K562 (cell line): ENCODE measurements around the gene MAPKAPK2. TPM values are rescaled to one million over a fixed set of nuclear protein-coding genes. Genes with fewer than 3 reads are reported as not detected.
A peak's percentile ranks its signal among the peaks of the same experiment; 100 is the strongest.

ENCODE experiments used
- ATAC-seq: fragments of 200-7000 bp; cut with Tn5 transposase; 3 replicates; pipeline ENCODE4 v1.9.1; 2020; ENCODE audit warnings: moderate library complexity
- BruUV-seq: library from RNA; stranded (reverse); fragments of 400-500 nt; replicated peaks from 2 replicates; lab custom pipeline; 2021; lab: Mats Ljungman, UMichigan
- CTCF ChIA-PET: fragments of 300-600 bp; formaldehyde crosslinking; extraction: SDS; loops from one replicate; lab custom pipeline; 2021; ENCODE audit warnings: low intra/inter-chr PET ratio; lab: Yijun Ruan, JAX
- POLR2A ChIA-PET: fragments of 300-600, 350-650 bp; sonication (Branson Sonifier 250); formaldehyde crosslinking; extraction: SDS; loops from one replicate; lab custom pipeline; 2021; ENCODE audit warnings: antibody characterized with exemption, inconsistent platforms; lab: Yijun Ruan, JAX
- DNase-seq, 4 experiments: peaks; one replicate each; pipeline versions ENCODE4 v3.0.0 to v3.0.0-alpha.2; 2011 to 2018; ENCODE audit warnings: low spot score in 3 of 4, mixed read lengths in 3 of 4; ENCODE audit errors: extremely low read depth in 1 of 4
- FAIRE-seq: peaks from 2 replicates; lab custom pipeline; 2011; peaks lifted over from hg19 to GRCh38; lab: Jason Lieb, UNC
- H2AFZ ChIP-seq: 2 replicates; pipeline ENCODE4 v1.6.0; 2011; ENCODE audit warnings: low read depth, low read length, control low read depth, inconsistent platforms
- H3K27ac ChIP-seq: fragments of 200-600 bp; 3 replicates; pipeline ENCODE4 v1.8.0; 2011; ENCODE audit warnings: low read depth, mild to moderate bottlenecking, control low read depth, inconsistent platforms, low read length, moderate library complexity, mixed read lengths; ENCODE audit errors: extremely low read depth
- H3K27me3 ChIP-seq, 2 experiments: fragments of 300-600 bp in 1 of 2; 2 replicates in 1 of 2; 3 replicates in 1 of 2; pipeline versions ENCODE4 v1.6.0 to v1.8.0; 2011; ENCODE audit warnings: inconsistent platforms in 2 of 2, low read length in 2 of 2, mild to moderate bottlenecking in 1 of 2, mixed read lengths in 1 of 2, moderate library complexity in 1 of 2; ENCODE audit not compliant: control insufficient read depth in 2 of 2, insufficient read depth in 2 of 2
- H3K36me3 ChIP-seq: fragments of 300-600 bp; 3 replicates; pipeline ENCODE4 v1.8.0; 2011; ENCODE audit warnings: mild to moderate bottlenecking, low read length, inconsistent platforms; ENCODE audit not compliant: control insufficient read depth, insufficient read depth
- H3K4me1 ChIP-seq, 2 experiments: fragments of 200-600 bp in 1 of 2; replicated peaks in 1 of 2; 2 replicates in 1 of 2; 3 replicates in 1 of 2; pipeline versions ENCODE4 v1.5.1 to v1.8.0; 2011; ENCODE audit warnings: inconsistent platforms in 2 of 2, low read length in 2 of 2, mild to moderate bottlenecking in 1 of 2, mixed read lengths in 1 of 2, moderate library complexity in 1 of 2; ENCODE audit not compliant: control insufficient read depth in 2 of 2, insufficient read depth in 2 of 2
- H3K4me2 ChIP-seq: 2 replicates; pipeline ENCODE4 v1.6.1; 2011; ENCODE audit warnings: low read length, control low read depth, inconsistent platforms, mixed read lengths; ENCODE audit not compliant: insufficient read depth
- H3K4me3 ChIP-seq: fragments of 200-600 bp; sonication (generic), shearing (Covaris generic); 2 replicates; pipeline ENCODE4 v1.5.1; 2016; ENCODE audit warnings: control low read depth, inconsistent platforms
- H3K79me2 ChIP-seq: fragments of 200-600 bp; 3 replicates; pipeline ENCODE4 v1.8.0; 2011; ENCODE audit warnings: low read length, inconsistent platforms; ENCODE audit not compliant: control insufficient read depth, insufficient read depth
- H3K9ac ChIP-seq, 2 experiments: 2 replicates each; pipeline versions ENCODE4 v1.6.0 to v1.6.1; 2011; ENCODE audit warnings: low read depth in 2 of 2, low read length in 2 of 2, control low read depth in 1 of 2, inconsistent platforms in 1 of 2, mild to moderate bottlenecking in 1 of 2, mixed read lengths in 1 of 2; ENCODE audit not compliant: insufficient read depth in 1 of 2
- H3K9me1 ChIP-seq: one replicate; pipeline ENCODE4 v1.6.0; 2011; ENCODE audit warnings: inconsistent platforms, mild to moderate bottlenecking, low read length, moderate library complexity; ENCODE audit not compliant: control insufficient read depth, insufficient read depth
- H3K9me3 ChIP-seq: replicated peaks from 2 replicates; pipeline ENCODE4 v1.5.1; 2011; ENCODE audit warnings: low read depth, low read length, inconsistent platforms; ENCODE audit not compliant: control insufficient read depth, insufficient read depth
- H4K20me1 ChIP-seq: replicated peaks from 2 replicates; pipeline ENCODE4 v1.6.1; 2011; ENCODE audit warnings: low read length, inconsistent platforms, mixed read lengths; ENCODE audit not compliant: control insufficient read depth, insufficient read depth
- CEBPG ChIP-seq, 3 experiments: fragments of 200-800 bp in 1 of 3; sonication (Bioruptor generic) in 1 of 3; sonication (generic) in 1 of 3; formaldehyde crosslinking in 1 of 3; IDR thresholded peaks in 2 of 3; conservative IDR thresholded peaks in 1 of 3; 2 replicates each; pipeline versions ENCODE4 v1.6.1 to v1.8.0; 2016 to 2022; ENCODE audit warnings: missing compliant biosample characterization in 2 of 3, missing genetic modification characterization in 2 of 3, mild to moderate bottlenecking in 1 of 3, missing genetic modification reagents in 1 of 3
- COPS2 ChIP-seq: fragments of 450-650 bp; conservative IDR thresholded peaks from 2 replicates; pipeline ENCODE4 v1.6.1; 2016; ENCODE audit warnings: mild to moderate bottlenecking, moderate library complexity
- GATAD2B ChIP-seq: fragments of 450-650 bp; IDR thresholded peaks from 2 replicates; pipeline ENCODE4 v1.6.1; 2017; ENCODE audit warnings: mild to moderate bottlenecking, borderline replicate concordance
- KLF16 ChIP-seq: IDR thresholded peaks from 2 replicates; pipeline ENCODE4 v1.6.1; 2016; ENCODE audit warnings: antibody characterized with exemption
- MTA3 ChIP-seq: fragments of 450-650 bp; formaldehyde crosslinking; IDR thresholded peaks from 2 replicates; pipeline ENCODE4 v1.6.1; 2017; ENCODE audit warnings: mild to moderate bottlenecking, borderline replicate concordance
- TRIM24 ChIP-seq, 2 experiments: fragments of 450-650 bp; IDR thresholded peaks; 2 replicates each; pipeline ENCODE4 v1.6.1; 2016
- ZEB2 ChIP-seq: fragments of 450-650 bp; IDR thresholded peaks from 2 replicates; pipeline ENCODE4 v1.6.1; 2016
- ZNF175 ChIP-seq: fragments of 200-800 bp; sonication (Bioruptor generic); IDR thresholded peaks from 2 replicates; pipeline ENCODE4 v1.6.1; 2016; ENCODE audit warnings: low read depth, mild to moderate bottlenecking, missing genetic modification characterization, missing compliant biosample characterization
- ZNF77 ChIP-seq: fragments of 250-450 bp; sonication (Bioruptor Pico); IDR thresholded peaks from 2 replicates; pipeline ENCODE4 v1.5.0; 2020
- WGBS: fragments of 100-300 bp; shearing (Covaris generic); methylation state at CpG from one replicate; pipeline ENCODE4 v1.1.6; 2016; ENCODE audit warnings: low coverage, mixed read lengths; ENCODE audit not compliant: insufficient coverage; ENCODE audit errors: missing lambda C conversion rate; 5-methylcytosine and 5-hydroxymethylcytosine counted together
- in situ Hi-C: fragments of 300-500 bp; cut with MboI; formaldehyde crosslinking; loops from 4 replicates; pipeline ENCODE4 v1.15.0; 2018; ENCODE audit warnings: inconsistent platforms, mixed read lengths
- intact Hi-C: fragments of 100-400 bp; cut with micrococcal nuclease; formaldehyde crosslinking; loops from 2 replicates; pipeline ENCODE4 v1.14.2; 2022
- polyA plus RNA-seq, 8 experiments: library from polyadenylated mRNA; depleted of rRNA in 4 of 8; stranded (reverse) in 5 of 8; unstranded in 3 of 8; fragments of >200 nt; fragmentation: Nextera tagmentation in 2 of 8; fragmentation: Illumina TruSeq in 1 of 8; extraction: Ambion mirVana in 2 of 8; extraction: Trizol in 1 of 8; gene quantifications; 2 replicates each; pipeline versions ENCODE4 v1.2.1 to v1.2.3, GENCODE V29; 2011 to 2014; ENCODE audit warnings: inconsistent platforms in 1 of 8, missing spikeins in 1 of 8
- total RNA-seq, 7 experiments: library from RNA; depleted of rRNA in 6 of 7; stranded (reverse); fragments of >200 nt in 6 of 7; fragmentation: Illumina TruSeq in 2 of 7; extraction: Trizol in 2 of 7; gene quantifications; 2 replicates each; pipeline versions ENCODE4 v1.2.1 to v1.2.3, GENCODE V29; 2011 to 2021; ENCODE audit warnings: low replicate concordance in 1 of 7
- TF ChIP-seq, protein P1 (sequence below): fragments of 450-650 bp; IDR thresholded peaks from 2 replicates; pipeline ENCODE4 v1.7.1; 2018; ENCODE audit warnings: mild to moderate bottlenecking, low read depth; ENCODE audit not compliant: partially characterized antibody
- TF ChIP-seq, protein P2 (sequence below): sonication (generic); formaldehyde crosslinking; IDR thresholded peaks from 2 replicates; pipeline ENCODE4 v1.8.1; 2023; ENCODE audit warnings: mild to moderate bottlenecking, missing genetic modification reagents
- TF ChIP-seq, protein P3 (sequence below): fragments of 200-800 bp; sonication (Bioruptor generic); IDR thresholded peaks from 2 replicates; pipeline ENCODE4 v1.6.1; 2017; ENCODE audit warnings: missing genetic modification characterization, missing compliant biosample characterization

MAPKAPK2 gene
- total and polyA plus RNA-seq, 9 of the 15 experiments (the other 6 are each of a cell fraction or from before 2014, with no cell fraction given): 0.63 to 94.2 (median 52.1) TPM

DNA sequence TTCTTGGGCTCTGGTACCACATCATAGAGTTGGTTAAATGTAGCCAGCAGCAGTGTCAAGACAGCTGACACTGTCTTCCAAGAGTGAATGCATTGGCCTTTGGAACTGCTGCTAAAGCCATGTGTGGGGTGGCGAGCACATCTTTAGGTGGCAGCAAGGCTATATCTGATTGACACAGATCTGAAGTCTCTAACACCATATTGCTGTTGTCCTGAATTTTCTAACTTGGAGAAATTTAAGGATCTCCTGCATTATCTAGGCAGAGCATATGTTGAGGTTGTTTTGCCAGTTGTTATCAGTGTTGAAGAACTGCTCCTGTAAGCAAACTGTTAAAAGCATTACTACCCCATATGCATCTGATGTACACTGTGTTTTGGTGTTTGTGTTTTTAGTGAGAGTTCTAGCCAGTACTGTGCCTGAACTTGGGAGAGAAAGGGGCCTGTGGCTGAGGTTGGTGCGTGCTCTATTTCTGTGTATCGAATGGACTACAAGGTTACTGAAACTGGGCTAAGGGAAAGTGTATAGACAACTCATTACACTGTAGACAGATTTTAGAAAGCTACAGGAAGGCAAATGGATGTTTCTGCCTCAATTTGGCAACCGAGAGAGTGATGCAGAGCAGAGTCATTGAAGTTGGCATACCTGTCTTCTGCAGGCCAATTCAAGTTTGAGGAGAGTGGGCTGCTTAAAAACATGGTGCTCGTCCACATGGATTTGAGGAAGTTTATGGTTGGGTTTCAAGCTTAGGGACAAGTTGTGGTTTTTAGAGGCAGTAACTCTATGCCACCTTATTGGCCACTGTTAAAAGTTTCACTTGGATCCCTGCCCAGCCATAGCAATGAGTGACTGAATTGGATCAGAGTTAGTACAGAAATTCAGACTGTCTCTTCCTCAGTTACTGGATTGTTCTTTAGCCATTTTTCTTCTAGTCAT lies 32.5 kb upstream of the MAPKAPK2 start:
- H2AFZ ChIP-seq: peak overlapping the region; percentile 40
- ATAC-seq (peak; percentile 85), DNase-seq (peak; percentile 28 to 83 (median 56)), FAIRE-seq (peak; percentile 91)
- in situ Hi-C loops: no loop called here
- no peaks in the 10 kb centered on the region for H4K20me1 ChIP-seq
- H3K4me1 ChIP-seq: peaks cover 16 to 60% of the 10 kb centered on the region in 2 experiments
- H3K27me3 ChIP-seq: no peaks in the 10 kb centered on the region
- 7% methylated on average over 5 of the region's 5 CpGs for WGBS
- peaks cover 54% of the 10 kb centered on the region for H3K36me3 ChIP-seq
- intact Hi-C loops: loop anchor here (1.0 kb wide), 1 partner anchor 18 kb away; no protein-coding TSS in a partner anchor
- H3K9me1 ChIP-seq: no peaks in the 10 kb centered on the region
- no TSS peak for BruUV-seq
- no peak overlapping the region for H3K4me3 ChIP-seq
- CTCF ChIA-PET: interaction anchor here (0.6 to 0.7 kb wide), 3 partner anchors 11 to 261 kb away, joined by 3 read pairs; no protein-coding TSS in a partner anchor
- H3K9ac ChIP-seq: peak overlapping the region; percentile 1 to 51; a peak in 3 of 4 replicates
- peak overlapping the region; percentile 71 for H3K27ac ChIP-seq
- no peaks in the 10 kb centered on the region for H3K9me3 ChIP-seq
- H3K79me2 ChIP-seq: peaks cover 40% of the 10 kb centered on the region
- POLR2A ChIA-PET: interaction anchor here (0.6 to 7.8 kb wide), 5 partner anchors 13 to 40 kb away, joined by 3 to 59 read pairs (median 4); partner anchors contain the start of gene DYRK3
- peak overlapping the region; percentile 62 for H3K4me2 ChIP-seq
- TF ChIP-seq, protein P1, sequence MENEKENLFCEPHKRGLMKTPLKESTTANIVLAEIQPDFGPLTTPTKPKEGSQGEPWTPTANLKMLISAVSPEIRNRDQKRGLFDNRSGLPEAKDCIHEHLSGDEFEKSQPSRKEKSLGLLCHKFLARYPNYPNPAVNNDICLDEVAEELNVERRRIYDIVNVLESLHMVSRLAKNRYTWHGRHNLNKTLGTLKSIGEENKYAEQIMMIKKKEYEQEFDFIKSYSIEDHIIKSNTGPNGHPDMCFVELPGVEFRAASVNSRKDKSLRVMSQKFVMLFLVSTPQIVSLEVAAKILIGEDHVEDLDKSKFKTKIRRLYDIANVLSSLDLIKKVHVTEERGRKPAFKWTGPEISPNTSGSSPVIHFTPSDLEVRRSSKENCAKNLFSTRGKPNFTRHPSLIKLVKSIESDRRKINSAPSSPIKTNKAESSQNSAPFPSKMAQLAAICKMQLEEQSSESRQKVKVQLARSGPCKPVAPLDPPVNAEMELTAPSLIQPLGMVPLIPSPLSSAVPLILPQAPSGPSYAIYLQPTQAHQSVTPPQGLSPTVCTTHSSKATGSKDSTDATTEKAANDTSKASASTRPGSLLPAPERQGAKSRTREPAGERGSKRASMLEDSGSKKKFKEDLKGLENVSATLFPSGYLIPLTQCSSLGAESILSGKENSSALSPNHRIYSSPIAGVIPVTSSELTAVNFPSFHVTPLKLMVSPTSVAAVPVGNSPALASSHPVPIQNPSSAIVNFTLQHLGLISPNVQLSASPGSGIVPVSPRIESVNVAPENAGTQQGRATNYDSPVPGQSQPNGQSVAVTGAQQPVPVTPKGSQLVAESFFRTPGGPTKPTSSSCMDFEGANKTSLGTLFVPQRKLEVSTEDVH: peak; percentile 23
- TF ChIP-seq KLF16 (peak; percentile 91), COPS2 (no peak), ZNF77 (no peak), MTA3 (peak; percentile 88; the same call in 1 of the 2 replicates), CEBPG (CRISPR knock-in tag; IDR thresholded peaks at IDR 0.05) (0 out of 2 replicates have a peak, but pooled peaks have one; percentile 47), CEBPG (tag; conservative IDR thresholded peaks at IDR 0.05 in 1 of 2, IDR thresholded peaks at IDR 0.05 in 1 of 2) (no peak), ZEB2 (peak; percentile 82), GATAD2B (peak; percentile 94), ZNF175 (CRISPR knock-in tag) (peak; percentile 59; the same call in 1 of the 2 replicates), TRIM24 (IDR thresholded peaks at IDR 0.05) (peak; percentile 85 to 93)
- TF ChIP-seq, protein P2, sequence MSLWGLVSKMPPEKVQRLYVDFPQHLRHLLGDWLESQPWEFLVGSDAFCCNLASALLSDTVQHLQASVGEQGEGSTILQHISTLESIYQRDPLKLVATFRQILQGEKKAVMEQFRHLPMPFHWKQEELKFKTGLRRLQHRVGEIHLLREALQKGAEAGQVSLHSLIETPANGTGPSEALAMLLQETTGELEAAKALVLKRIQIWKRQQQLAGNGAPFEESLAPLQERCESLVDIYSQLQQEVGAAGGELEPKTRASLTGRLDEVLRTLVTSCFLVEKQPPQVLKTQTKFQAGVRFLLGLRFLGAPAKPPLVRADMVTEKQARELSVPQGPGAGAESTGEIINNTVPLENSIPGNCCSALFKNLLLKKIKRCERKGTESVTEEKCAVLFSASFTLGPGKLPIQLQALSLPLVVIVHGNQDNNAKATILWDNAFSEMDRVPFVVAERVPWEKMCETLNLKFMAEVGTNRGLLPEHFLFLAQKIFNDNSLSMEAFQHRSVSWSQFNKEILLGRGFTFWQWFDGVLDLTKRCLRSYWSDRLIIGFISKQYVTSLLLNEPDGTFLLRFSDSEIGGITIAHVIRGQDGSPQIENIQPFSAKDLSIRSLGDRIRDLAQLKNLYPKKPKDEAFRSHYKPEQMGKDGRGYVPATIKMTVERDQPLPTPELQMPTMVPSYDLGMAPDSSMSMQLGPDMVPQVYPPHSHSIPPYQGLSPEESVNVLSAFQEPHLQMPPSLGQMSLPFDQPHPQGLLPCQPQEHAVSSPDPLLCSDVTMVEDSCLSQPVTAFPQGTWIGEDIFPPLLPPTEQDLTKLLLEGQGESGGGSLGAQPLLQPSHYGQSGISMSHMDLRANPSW (CRISPR knock-in tag): no peak
- TF ChIP-seq, protein P3, sequence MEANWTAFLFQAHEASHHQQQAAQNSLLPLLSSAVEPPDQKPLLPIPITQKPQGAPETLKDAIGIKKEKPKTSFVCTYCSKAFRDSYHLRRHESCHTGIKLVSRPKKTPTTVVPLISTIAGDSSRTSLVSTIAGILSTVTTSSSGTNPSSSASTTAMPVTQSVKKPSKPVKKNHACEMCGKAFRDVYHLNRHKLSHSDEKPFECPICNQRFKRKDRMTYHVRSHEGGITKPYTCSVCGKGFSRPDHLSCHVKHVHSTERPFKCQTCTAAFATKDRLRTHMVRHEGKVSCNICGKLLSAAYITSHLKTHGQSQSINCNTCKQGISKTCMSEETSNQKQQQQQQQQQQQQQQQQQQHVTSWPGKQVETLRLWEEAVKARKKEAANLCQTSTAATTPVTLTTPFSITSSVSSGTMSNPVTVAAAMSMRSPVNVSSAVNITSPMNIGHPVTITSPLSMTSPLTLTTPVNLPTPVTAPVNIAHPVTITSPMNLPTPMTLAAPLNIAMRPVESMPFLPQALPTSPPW: peak; percentile 43; the same call in 1 of the 2 replicates
